Stimulated activated CD4-positive, alpha-beta T cell treated with anti-CD3 and anti-CD28 coated beads, Interleukin-15, amount 100 ng/mL, for 24 hours (primary cell): ENCODE measurements around the gene HBEGF.

ENCODE experiments used
- DNase-seq: peaks from one replicate; pipeline ENCODE4 v3.0.0-alpha.2; 2020

HBEGF gene

DNA sequence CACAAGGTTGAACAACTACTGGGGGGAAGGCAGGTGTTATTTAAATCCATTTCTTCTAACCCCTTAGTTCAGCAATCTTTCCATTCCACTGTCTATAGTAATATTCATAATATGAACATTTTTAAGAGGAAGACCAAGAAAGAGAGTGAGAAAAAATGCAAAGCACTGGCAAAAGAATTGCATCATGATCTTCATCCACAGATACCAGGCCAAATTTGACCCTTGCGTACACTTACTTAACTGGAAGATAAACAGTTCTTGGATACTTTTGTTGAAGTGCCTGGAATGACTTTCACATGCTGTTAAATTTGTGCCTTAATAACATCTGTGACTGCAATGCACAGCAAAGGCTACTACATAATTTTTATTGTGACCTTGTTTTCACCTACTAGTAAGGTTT, 45.3 kb downstream of the HBEGF start:
- no peak for DNase-seq

DNA sequence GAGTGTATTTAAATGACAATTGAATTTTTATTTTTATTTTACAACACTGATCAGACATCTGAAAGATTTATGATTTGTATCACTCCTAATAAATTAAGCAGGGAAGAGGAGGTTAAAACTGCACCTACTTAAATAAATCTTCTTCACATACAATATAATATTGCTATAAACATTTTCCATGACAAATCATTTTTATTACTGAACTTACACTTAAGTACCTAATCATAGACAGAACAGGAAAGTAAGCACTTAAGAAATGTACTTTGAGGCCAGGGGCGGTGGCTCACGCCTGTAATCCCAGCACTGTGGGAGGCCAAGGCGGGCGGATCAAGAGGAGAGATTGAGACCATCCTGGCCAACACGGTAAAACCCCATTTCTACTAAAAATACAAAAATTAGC, 47.3 kb downstream of the HBEGF start:
- no peak for DNase-seq

DNA sequence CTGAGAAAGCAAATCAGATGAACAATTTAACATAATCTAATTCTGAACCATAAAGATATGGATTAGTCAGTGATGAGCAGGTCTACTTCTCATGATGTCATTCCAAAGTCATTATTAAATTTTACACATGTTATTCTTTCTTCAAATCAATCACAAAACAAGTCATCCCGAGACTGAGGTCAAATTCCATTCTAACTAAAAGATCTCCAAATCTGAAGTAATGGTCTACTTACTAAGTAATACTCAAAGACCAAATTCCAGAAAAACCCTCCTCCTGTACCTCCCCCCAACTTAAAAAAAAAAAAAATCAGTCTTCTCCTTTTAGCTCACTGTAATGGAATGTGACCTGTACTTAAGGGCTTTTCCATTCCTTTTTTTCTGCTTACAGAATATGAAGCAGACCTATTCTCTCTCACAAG, 48.2 kb downstream of the HBEGF start:
- DNase-seq: no peak

DNA sequence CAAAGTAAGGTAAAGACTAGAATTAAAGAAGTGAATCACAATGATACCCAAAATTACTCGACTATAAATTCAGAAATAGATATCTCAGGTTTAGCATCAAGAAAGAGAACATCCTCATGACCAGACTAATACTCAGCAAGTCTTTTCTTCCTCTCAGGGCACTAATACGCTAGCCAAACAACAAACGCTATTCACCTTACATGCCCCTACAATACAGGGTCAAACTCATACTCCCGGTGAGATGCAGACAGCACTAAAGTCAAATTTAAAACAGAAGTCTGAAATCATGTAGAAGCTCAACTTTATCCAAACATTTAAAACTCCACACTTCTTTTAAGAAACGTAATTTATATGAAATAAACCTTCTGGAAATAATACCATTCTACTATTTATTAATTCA, 49.1 kb downstream of the HBEGF start:
- DNase-seq: no peak

DNA sequence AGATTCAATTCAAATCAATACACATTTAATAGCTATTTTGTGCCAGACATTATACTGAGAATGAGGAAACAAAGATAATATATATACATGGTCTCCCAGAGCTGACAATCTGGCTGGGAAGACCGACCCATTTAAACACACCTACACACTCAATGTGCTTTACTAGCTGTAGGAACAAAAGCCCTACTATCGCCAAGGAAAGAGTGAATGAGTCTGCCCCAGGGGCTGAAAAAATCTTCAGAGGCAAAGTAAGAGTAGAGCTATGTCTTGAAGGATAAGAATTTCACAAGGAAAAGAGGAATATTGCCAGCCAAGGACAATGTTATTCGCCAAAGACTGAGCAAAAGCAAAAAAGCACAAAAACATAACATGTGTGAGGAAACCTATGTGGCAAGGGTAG, 50.1 kb downstream of the HBEGF start:
- no peak for DNase-seq

DNA sequence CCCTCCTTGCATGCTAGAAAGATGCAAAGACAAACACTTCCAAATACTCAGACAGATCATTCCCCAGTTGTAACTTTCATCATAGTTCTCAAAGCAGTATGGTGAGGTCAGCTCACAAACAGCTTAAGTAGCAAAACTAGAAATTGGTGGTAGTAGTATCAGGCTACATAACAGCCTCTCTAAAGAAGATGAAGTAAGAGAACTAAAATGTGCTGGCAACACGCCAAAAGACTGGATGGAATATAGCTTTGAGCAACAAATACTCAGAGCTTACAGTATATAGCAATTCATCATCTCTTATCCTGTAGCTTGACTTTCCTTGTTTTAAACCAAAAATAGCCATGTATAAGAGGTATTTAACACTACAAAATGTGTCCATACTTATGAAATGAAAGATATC, 51.0 kb downstream of the HBEGF start:
- DNase-seq: peak; percentile 13

DNA sequence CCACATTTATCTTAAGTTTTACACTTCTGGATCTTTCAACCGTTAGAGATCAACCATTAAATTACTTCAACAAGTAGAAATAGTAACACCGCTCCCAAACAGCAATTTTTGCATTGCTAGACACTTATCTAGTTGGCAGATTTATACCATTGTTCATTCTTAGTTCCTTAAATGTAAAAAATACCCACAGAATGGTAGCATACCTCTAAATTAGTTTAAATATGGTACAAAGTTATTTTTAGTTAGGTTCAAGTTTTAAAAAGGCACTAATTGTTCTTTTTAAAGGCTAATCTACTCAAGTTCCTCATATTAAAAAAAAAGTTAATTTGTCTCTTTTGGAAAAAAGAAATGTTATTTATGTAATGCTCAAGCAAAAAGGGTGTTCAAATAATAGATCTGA, 51.6 kb downstream of the HBEGF start:
- DNase-seq: no peak

DNA sequence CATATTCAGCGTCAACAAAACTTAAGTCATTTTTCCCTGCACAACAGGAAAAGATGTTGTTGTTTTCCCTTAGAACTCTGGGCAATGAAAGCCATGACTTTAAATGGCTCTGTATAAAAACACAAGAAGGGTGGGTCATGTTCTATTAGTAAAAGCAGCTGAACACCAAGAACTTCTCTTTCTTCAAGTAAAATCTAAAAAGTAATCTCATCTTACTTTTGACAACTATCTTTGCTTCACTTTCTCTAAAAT, 52.6 kb downstream of the HBEGF start:
- no peak for DNase-seq

DNA sequence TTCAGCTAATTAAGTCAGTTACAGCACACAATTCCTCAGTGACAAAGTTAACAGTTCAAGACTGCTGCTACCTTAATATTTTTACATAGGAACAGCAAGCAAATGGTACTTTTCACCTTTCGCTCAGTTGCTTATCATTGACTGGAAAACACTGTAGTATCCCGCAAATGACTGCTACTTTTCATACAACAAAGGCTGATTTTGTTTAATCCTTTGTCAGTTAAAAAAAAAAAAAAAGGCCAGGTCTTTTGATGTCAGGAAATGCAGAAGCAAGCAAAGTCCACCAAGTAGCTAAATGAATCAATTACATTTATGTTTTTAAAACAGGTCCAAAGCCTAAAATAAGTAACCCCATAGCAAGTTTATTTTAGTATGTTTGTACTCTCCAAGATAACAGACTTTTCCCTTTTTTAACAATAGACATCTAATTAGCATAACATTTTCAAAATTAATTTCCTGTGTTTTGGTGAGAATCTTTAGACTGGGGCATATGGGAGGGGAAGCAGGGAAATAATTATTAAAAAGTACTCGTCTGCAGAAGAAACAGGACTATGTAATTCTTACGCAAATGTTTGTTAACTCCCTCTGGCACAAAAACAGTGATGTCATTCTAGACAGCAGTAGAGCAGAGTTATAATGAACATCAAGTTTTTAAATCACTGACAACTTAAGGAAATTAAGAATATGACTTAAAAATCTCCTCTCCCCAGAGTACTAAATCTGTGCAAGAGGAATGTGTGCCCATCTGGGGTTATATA, 53.1 kb downstream of the HBEGF start:
- DNase-seq: no peak

DNA sequence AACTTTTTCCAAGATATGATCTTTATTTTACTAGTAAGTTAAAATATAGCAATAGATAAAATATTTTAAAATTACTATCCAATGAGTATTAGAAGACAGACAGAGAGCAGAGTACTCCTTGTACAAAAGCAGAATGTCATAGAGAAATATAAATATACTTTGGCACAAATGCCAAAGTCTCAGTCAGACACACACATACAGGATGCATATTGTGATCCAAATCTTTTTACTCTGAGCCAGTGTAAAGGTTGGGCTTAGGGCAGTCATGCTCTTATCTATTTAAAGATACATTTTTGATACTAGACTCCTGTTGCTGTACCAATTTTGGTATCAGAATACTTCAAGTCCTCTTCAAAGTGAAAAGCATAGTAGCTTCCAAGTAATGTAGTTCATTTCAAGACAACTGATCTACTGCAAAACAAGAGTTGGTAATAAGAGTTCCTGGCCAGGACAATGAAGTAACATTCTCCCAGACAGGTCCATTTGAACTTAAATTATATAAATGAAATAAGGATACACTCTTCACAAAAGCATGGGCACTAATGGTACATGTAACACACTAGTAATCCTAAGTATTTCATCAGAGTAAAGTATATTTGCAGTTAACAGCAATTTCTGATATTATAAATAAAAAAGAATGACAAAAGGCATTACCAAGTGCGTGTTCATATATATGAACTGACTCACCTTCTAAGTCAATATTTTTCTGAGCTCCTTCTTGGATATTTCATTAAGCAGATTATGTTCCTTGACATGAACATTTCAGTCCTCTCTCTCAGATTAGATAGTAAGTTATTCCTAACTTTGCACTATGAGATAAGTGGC, 54.0 kb downstream of the HBEGF start:
- DNase-seq: no peak

DNA sequence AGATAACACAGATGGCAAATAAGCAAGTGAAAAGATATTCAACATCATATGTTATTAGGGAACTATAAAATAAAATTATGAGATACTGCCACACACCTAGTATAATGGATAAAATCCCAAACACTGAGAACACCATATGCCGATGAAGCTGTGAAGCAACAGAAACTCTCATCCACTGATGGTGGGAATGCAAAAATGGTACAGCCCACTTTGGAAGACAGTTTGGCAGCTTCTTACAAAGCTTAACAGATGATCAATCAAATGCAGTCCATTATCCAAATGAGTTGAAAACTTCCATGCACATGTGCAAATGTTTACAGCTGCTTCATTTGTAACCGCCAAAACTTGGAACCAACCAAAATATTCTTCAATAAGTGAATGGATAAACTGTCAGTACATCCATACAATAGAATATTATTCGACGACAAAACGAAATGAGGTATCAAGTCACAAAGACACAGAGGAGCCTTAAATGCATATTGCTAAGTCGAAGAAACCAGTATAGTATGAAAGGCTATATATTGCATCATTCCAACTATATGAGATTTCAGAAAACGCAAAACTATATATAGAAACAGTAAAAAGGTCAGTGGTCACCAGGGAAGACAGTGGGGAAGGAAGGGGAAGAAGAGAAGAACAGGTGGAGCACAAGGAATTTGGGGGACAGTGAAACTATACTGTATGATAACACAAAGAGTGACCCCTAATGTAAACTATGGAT, 58.4 kb downstream of the HBEGF start:
- no peak for DNase-seq

DNA sequence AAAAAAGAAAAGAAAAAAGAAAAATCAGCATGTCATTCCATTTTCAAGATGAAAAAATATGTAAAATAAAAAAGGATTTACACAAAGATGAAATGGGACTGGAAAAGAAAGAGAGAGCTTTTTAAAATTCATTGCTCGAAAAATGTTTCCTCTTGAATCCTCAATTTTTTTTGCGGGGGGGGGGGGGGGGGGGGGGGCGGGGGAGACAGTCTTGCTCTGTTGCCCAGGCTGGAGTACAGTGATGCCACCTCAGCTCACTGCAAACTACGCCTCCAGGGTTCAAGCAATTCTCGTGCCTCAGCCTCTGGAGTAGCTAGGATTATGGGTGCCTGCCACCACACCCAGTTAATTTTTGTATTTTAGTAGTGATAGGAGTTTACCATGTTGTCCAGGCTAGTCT, 60.0 kb downstream of the HBEGF start:
- DNase-seq: no peak

DNA sequence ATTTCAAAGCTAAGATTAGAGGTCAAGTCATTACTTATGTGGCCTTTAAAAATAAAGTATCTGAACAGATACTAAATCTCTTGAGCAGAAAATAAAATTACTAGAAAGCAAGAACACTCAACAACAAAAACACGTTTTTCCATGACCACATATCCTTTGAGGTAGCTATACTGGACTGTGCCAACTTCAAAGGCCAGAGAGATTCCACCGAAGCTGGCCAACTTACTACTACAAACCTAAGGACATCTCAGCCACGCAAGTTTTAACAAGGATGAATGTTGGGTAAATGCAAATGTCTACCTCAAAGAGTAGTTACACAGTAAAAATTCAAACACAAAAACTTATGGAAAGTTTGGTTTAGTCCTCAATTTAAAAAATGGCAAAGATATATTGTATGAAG, 62.4 kb downstream of the HBEGF start:
- DNase-seq: no peak
